Panc1 (cell line): ENCODE measurements around the gene DDX31. TPM values are rescaled to one million over a fixed set of nuclear protein-coding genes. Genes with fewer than 3 reads are reported as not detected.

Experiments
- ATAC-seq: fragments of 200-7000 bp; cut with Tn5 transposase; 2 replicates; pipeline ENCODE4 v1.9.1; 2020; ENCODE audit warnings: mild to moderate bottlenecking, moderate library complexity
- BruUV-seq: library from RNA; stranded (reverse); fragments of 400-500 nt; replicated peaks from 2 replicates; lab custom pipeline; 2021; lab: Mats Ljungman, UMichigan
- CTCF ChIA-PET: fragments of 300-600 bp; sonication (Branson Sonifier 250); formaldehyde crosslinking; loops from one replicate; lab custom pipeline; 2022; ENCODE audit warnings: antibody characterized with exemption; lab: Charles Lee
- POLR2A ChIA-PET: fragments of 300-600 bp; sonication (Branson Sonifier 250); formaldehyde crosslinking; loops from one replicate; lab custom pipeline; 2022; ENCODE audit warnings: antibody characterized with exemption; lab: Charles Lee
- DNase-seq: peaks from one replicate; pipeline ENCODE4 v3.0.0-alpha.2; 2010; ENCODE audit warnings: low read depth, low spot score
- H3K27ac ChIP-seq: 2 replicates; pipeline ENCODE4 v1.5.1; 2011; ENCODE audit warnings: mild to moderate bottlenecking, low read length, inconsistent platforms
- H3K27me3 ChIP-seq: fragments of 200-500 bp; sonication (Bioruptor generic); 2 replicates; pipeline ENCODE4 v1.6.0; 2014; ENCODE audit warnings: low read length, inconsistent platforms; ENCODE audit not compliant: control insufficient read depth, insufficient read depth
- H3K36me3 ChIP-seq: fragments of 200-500 bp; sonication (Bioruptor generic); 2 replicates; pipeline ENCODE4 v1.5.1; 2014; ENCODE audit warnings: inconsistent platforms, mild to moderate bottlenecking, low read length, moderate library complexity; ENCODE audit not compliant: control insufficient read depth, insufficient read depth
- H3K4me1 ChIP-seq: 2 replicates; pipeline ENCODE4 v1.5.1; 2011; ENCODE audit warnings: inconsistent platforms, mild to moderate bottlenecking, low read length, moderate library complexity; ENCODE audit not compliant: control insufficient read depth, insufficient read depth
- H3K4me3 ChIP-seq, 2 experiments: 2 replicates each; pipeline ENCODE4 v1.5.1; 2011 to 2012; ENCODE audit warnings: low read depth in 2 of 2, low read length in 2 of 2, mild to moderate bottlenecking in 2 of 2, inconsistent platforms in 1 of 2, moderate library complexity in 1 of 2
- H3K9me3 ChIP-seq: fragments of 200-500 bp; sonication (Bioruptor generic); 2 replicates; pipeline ENCODE4 v1.5.1; 2014; ENCODE audit warnings: low read depth, mild to moderate bottlenecking, inconsistent platforms, low read length, moderate library complexity; ENCODE audit not compliant: control insufficient read depth, insufficient read depth
- CTCF ChIP-seq: fragments of 450-650 bp; IDR thresholded peaks from 2 replicates; pipeline ENCODE4 v1.5.1; 2017; ENCODE audit warnings: mild to moderate bottlenecking
- POLR2AphosphoS5 ChIP-seq: IDR thresholded peaks from 2 replicates; pipeline ENCODE4 v1.6.1; 2012; ENCODE audit warnings: mild to moderate bottlenecking, low read depth, low read length, moderate library complexity
- REST ChIP-seq, 2 experiments: IDR thresholded peaks; 2 replicates each; pipeline ENCODE4 v1.6.1; 2011 to 2012; ENCODE audit warnings: low read depth in 2 of 2, control low read depth in 1 of 2, low read length in 1 of 2, mild to moderate bottlenecking in 1 of 2, moderate library complexity in 1 of 2; ENCODE audit not compliant: insufficient read depth in 1 of 2
- SIN3A ChIP-seq: IDR thresholded peaks from 2 replicates; pipeline ENCODE4 v1.6.1; 2012; ENCODE audit warnings: low read depth, mild to moderate bottlenecking, low read length, moderate library complexity, borderline replicate concordance; ENCODE audit not compliant: insufficient read depth
- TCF7L2 ChIP-seq: IDR thresholded peaks from 2 replicates; pipeline ENCODE4 v1.6.1; 2011; ENCODE audit warnings: mild to moderate bottlenecking, low read depth, low read length, inconsistent platforms
- in situ Hi-C: cut with HindIII; loops from 2 replicates; pipeline ENCODE4 v1.10.0; 2016; ENCODE audit warnings: low sequenced_read_pairs, low pct_unique_long_range_greater_than_20kb
- intact Hi-C: fragments of 100-400 bp; cut with micrococcal nuclease; formaldehyde crosslinking; loops from one replicate; pipeline ENCODE4 v1.10.0; 2022; ENCODE audit not compliant: unreplicated experiment
- total RNA-seq: library from RNA; stranded (reverse); gene quantifications from one replicate; pipeline ENCODE4 v1.2.1, GENCODE V29; 2021; ENCODE audit not compliant: unreplicated experiment

The DDX31 gene
- total RNA-seq, 1 experiment from 2014 or later: 17.5 TPM

- Histone ChIP-seq H3K4me1 (no peaks in the 10 kb centered on the region), H3K36me3 (no peaks in the 10 kb centered on the region), H3K27me3 (no peaks in the 10 kb centered on the region), H3K4me3 (no peak overlapping the region), H3K27ac (no peak overlapping the region), H3K9me3 (no peaks in the 10 kb centered on the region)
- in situ Hi-C loops: no loop called here
- no peak for ATAC-seq
- no TSS peak for BruUV-seq
- no peak for DNase-seq
- CTCF ChIA-PET: no interaction called here
- TF ChIP-seq TCF7L2: no peak
- no peak for TF ChIP-seq POLR2AphosphoS5
- TF ChIP-seq SIN3A: no peak
- TF ChIP-seq REST (IDR thresholded peaks at IDR 0.05; ENCODE audit: insufficient read depth in 1 of 2, low read depth in 2 of 2, low read length in 1 of 2): no peak
- TF ChIP-seq CTCF: no peak
- POLR2A ChIA-PET: no interaction called here
- intact Hi-C loops: no loop called here
Measured at GRCh38 chr9:132543960-132544359, 125.8 kb downstream of the DDX31 start.

- ATAC-seq (no peak), DNase-seq (no peak)
- CTCF ChIA-PET: no interaction called here
- Histone ChIP-seq H3K4me1 (no peaks in the 10 kb centered on the region), H3K36me3 (no peaks in the 10 kb centered on the region), H3K27me3 (no peaks in the 10 kb centered on the region), H3K9me3 (no peaks in the 10 kb centered on the region), H3K4me3 (no peak overlapping the region), H3K27ac (no peak overlapping the region)
- in situ Hi-C loops: no loop called here
- no TSS peak for BruUV-seq
- TF ChIP-seq TCF7L2 (no peak), REST (IDR thresholded peaks at IDR 0.05; ENCODE audit: insufficient read depth in 1 of 2, low read depth in 2 of 2, low read length in 1 of 2) (no peak), POLR2AphosphoS5 (no peak), CTCF (no peak), SIN3A (no peak)
- POLR2A ChIA-PET: no interaction called here
- intact Hi-C loops: no loop called here
Measured at GRCh38 chr9:132543251-132543650, 126.5 kb downstream of the DDX31 start.

Other genes with a start within 250 kb of the DDX31 start
- not detected for gene BARHL1, start 87.4 kb downstream of the DDX31 start, total RNA-seq
- 25.1 TPM for gene GTF3C4, start 481 bp upstream of the DDX31 start, total RNA-seq
- gene AK8, start 208.3 kb upstream of the DDX31 start, total RNA-seq: 0.39 TPM
- gene SPACA9, start 208.9 kb upstream of the DDX31 start, total RNA-seq: 3.0 TPM